IPS-NIHi7 (cell line): ENCODE data around the gene ITGB3BP.
"Not testable (repeated sequence)": the region's sequence is repeated elsewhere in the genome, so short reads cannot be mapped to it uniquely, and the experiment has no call there.

Experiments used
- DNase-seq: peaks from one replicate; pipeline ENCODE4 v3.0.0; 2012; ENCODE audit warnings: mixed read lengths; ENCODE audit errors: extremely low spot score

The ITGB3BP gene

DNA sequence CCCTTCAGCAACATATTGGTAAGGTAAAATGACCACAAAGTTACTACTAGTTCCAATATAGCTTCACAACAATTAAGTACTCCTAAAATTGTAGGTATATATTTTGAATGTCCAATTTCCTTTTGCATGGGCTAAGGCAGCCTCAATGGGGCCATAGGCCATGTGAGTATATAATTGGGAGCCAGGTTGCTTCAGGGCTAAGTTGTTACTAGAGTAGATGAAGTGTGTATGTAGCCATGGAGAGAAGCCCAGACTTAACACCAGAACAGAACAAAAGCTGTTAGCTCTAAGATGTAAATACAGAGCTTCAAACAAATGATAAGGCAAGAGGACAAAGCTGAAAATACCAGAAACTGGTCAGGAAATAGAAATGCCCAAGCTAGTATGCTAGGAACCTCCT, 16.2 kb downstream of the ITGB3BP start:
- no peak for DNase-seq

- DNase-seq, result no peak
Measured at GRCh38 chr1:63501256-63501655, 21.8 kb downstream of the ITGB3BP start.

- no peak for DNase-seq
Measured at GRCh38 chr1:63498106-63498505, 24.9 kb downstream of the ITGB3BP start.

GRCh38 chr1:63497577-63497976, 25.4 kb downstream of the ITGB3BP start:
- DNase-seq, result no peak

GRCh38 chr1:63487336-63488065, 35.5 kb downstream of the ITGB3BP start:
- DNase-seq, result no peak

- no peak for DNase-seq
Measured at GRCh38 chr1:63486629-63487028, 36.4 kb downstream of the ITGB3BP start.

- no peak for DNase-seq
Measured at GRCh38 chr1:63480057-63480456, 43.0 kb downstream of the ITGB3BP start.

GRCh38 chr1:63475761-63476160, 47.3 kb downstream of the ITGB3BP start:
- no peak for DNase-seq

DNA sequence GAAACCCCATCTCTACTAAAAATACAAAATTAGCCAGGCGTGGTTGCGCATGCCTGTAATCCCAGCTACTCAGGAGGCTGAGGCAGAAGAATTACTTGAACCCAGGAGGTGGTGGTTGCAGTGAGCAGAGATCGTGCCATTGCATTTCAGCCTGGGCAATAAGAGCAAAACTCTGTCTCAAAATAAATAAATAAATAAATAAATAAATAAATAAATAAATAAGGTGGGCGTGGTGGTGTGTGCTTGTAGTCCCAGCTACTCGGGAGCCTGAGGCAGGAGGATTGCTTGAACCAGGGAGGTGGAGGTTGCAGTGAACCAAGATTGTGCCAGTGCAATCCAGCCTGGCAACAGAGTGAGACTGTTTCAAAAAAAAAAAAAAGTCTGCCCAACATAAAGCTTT, 54.3 kb downstream of the ITGB3BP start:
- not testable (repeated sequence) for DNase-seq

GRCh38 chr1:63466759-63467158, 56.3 kb downstream of the ITGB3BP start:
- no peak for DNase-seq

DNA sequence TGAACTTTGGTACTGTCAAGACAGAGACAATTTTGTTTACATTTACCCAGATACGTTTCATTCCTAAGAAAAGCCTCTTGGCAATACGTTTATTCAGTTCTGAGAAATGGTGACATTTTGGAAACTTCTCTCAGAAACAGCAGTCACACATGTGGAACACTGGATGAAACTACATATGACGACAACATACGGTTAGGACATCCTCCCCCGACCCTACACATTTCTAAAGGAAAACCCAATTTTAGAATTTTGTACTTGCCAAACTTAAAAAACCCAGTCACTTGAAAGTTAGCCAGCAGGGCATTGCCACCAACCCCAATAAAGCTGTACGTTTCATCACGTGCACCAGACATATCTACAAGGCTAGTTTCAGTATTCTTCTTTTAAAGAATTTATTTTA, 56.8 kb downstream of the ITGB3BP start:
- no peak for DNase-seq

DNA sequence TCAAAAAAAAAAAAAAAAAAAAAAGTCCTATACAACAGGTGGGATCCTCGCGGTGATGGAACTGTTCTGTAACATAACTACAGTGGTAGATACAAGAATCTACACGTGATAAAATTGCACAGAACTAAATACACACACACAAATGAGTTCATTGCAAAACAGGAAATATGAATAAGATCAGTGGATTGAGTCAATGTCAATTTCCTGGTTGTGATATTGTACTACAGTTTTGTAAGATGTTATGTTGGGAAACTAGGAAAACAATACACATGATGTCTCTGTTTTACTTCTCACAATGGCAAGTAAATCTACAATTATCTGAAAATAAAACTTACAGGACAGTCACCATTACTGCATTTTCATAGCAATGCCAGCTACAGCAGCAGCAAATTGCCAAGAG, 59.8 kb downstream of the ITGB3BP start:
- DNase-seq, result no peak

GRCh38 chr1:63461661-63462230, 61.3 kb downstream of the ITGB3BP start:
- DNase-seq, result no peak

DNA sequence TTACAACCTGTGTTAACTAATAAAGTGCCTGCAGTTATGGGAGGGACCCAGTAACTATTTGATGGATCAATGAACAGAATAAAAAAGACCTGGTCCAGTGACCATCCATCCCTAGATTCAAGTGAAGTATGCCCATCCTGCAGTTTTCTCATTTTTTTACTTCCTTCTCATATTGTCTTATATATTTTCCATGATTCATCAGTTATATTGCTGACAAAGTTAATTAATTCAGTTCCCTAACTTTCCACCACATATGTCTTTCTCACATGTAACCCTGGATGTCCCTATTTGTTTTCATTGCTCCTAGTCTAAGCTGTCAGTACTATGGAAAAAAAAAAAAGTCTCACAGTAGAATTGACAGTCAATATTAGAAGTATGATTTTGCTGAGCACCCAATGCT, 64.3 kb downstream of the ITGB3BP start:
- no peak for DNase-seq

- DNase-seq, result no peak
Measured at GRCh38 chr1:63454269-63454668, 68.8 kb downstream of the ITGB3BP start.

DNA sequence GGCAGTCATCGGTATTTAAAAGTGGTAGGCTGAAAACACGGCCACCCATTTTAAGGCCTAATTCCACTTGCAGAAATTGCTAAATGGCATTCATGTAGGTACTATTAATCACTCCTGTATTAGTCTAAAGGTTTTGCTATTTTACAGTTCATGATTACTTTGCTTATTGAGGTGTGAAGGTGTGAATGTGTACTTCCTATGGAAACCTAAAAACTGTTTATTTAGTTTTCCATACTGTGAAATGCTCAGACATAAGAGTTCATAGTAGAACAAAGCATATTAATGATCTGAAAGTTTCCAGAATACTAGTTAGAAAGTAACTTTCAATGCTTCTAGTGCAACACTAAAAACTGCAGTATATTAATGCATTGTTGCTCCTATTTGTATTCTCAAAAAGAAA, 69.8 kb downstream of the ITGB3BP start:
- DNase-seq, result no peak

GRCh38 chr1:63450416-63450815, 72.6 kb downstream of the ITGB3BP start:
- no peak for DNase-seq

DNA sequence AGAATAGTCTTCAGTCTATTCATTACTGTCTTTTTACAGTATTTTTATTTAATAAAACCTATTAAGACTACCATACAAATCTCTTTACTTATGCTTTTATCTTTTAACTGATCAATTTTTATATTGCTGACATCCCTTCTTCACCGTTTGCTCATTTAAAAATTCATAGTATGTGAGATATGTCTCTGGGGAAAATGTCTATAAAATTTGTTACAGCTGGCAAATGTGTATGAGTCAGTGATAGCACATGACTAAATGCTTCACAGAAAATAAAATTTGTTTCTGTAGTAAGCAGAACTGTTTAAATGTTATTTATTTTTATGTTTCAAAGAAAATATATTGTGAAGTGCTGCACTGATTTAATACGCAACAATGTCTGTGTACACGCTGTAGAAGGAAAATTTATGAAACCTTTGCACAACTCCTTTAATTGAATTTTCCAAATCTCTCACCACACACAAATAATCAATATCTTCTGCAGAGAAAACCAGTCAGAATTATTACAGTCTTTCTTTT, 74.2 kb downstream of the ITGB3BP start:
- DNase-seq, result no peak

DNA sequence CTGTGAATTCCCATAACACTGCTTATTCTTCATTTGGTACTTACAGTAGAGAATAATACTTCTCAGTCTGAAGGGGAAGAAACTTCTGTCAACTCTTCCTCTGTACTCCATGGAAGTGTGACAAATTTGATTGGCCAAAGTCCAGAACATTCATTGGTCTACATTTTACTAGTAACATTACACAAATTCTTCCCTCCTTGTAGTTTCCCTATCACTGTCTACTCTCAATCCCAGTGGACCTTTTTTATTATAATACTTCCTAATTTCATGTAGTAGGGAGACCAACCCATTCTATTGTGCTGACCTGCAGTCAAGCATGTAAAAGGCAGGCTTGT, 80.9 kb downstream of the ITGB3BP start:
- no peak for DNase-seq

DNA sequence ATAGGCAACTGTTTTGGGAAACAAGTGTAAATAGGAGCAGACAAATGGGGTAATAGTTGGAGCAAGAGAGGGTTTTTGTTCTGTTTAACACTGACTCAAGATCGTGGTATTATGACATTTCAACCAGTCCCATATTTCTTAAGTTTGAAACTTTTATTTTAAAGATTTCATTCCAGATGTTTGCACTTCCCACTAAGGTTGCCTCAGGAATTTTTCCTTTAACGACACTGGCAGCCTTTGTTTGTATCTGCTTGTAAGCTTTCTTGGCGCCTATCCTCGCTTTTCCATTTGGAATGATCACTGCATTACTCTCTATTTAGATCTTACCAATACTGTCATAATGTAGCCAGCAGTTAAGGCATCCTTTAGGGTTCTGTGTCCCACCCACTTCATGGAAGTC, 87.9 kb downstream of the ITGB3BP start:
- DNase-seq, result no peak

DNA sequence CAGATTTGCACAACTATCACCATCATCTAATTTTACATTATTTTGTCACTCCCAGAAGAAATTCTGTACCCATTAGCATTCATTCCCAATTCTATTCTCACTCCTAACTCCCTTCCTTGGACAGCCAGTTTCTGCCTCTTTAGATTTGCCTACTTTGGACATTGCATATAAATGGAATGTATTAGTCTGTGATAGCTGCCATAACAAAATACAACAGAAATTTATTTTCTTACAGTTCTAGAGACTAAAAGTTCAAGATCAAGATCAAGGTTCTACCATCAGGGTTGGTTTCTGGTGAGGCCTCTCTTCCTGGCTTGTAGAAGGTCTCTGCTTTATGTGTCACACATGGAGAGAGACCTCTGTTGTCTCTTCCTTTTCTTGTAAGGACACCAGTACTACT, 93.7 kb downstream of the ITGB3BP start:
- DNase-seq, result no peak

GRCh38 chr1:63428815-63429214, 94.2 kb downstream of the ITGB3BP start:
- DNase-seq, result no peak

DNA sequence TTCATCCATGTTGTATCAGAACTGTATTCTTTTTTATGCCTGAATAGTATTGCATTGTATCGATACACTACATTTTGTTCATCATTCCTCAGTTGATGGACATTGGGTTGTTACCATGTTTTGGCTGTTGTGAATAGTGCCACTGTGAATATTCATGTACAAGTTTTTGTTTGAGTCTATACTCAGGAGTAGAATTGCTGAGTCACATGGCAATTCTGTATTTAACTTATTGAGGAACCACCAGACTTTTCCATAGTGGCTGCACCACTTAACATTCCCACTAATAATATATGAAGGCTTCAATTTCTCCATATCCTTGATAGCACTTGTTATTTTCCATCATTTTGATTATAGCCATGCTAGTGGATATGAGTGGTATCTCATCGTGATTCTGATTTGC, 99.4 kb downstream of the ITGB3BP start:
- DNase-seq, result no peak

GRCh38 chr1:63420746-63421145, 102.3 kb downstream of the ITGB3BP start:
- DNase-seq, result not testable (repeated sequence)
